Adipocyte (in vitro differentiated cells): ENCODE results near the gene DBH.
A peak's percentile ranks its signal among the peaks of the same experiment; 100 is the strongest.

Experiments
- DNase-seq: peaks from one replicate; pipeline ENCODE4 v3.0.0-alpha.2; 2015; ENCODE audit warnings: low read depth
- H3K27me3 ChIP-seq: replicated peaks from 2 replicates; pipeline ENCODE4 v1.7.0; 2013; ENCODE audit warnings: mild to moderate bottlenecking, low read length, moderate library complexity; ENCODE audit not compliant: control insufficient read depth, insufficient read depth
- H3K36me3 ChIP-seq: 2 replicates; pipeline ENCODE4 v1.7.0; 2013; ENCODE audit warnings: low read length, mild to moderate bottlenecking, moderate library complexity; ENCODE audit not compliant: control insufficient read depth, insufficient read depth, severe bottlenecking
- H3K4me1 ChIP-seq: 2 replicates; pipeline ENCODE4 v1.7.0; 2013; ENCODE audit warnings: mild to moderate bottlenecking, low read length, moderate library complexity; ENCODE audit not compliant: control insufficient read depth, insufficient read depth
- H3K4me3 ChIP-seq: 2 replicates; pipeline ENCODE4 v1.7.0; 2013; ENCODE audit warnings: mild to moderate bottlenecking, low read length, moderate library complexity
- H3K9ac ChIP-seq: 2 replicates; pipeline ENCODE4 v1.7.0; 2013; ENCODE audit warnings: mild to moderate bottlenecking, low read length, moderate library complexity
- H3K9me3 ChIP-seq: 2 replicates; pipeline ENCODE4 v1.7.0; 2013; ENCODE audit warnings: mild to moderate bottlenecking, low read length, moderate library complexity; ENCODE audit not compliant: control insufficient read depth

DBH gene

GRCh38 chr9:133595910-133596309, 40.3 kb upstream of the DBH start:
- peaks cover 34% of the 10 kb centered on the region for H3K27me3 ChIP-seq
- DNase-seq, result no peak
- H3K4me3 ChIP-seq, result no peak overlapping the region
- H3K4me1 ChIP-seq, result no peaks in the 10 kb centered on the region
- H3K36me3 ChIP-seq, result no peaks in the 10 kb centered on the region
- peaks cover 37% of the 10 kb centered on the region for H3K9me3 ChIP-seq
- no peak overlapping the region for H3K9ac ChIP-seq

- DNase-seq, result peak; percentile 5
- Histone ChIP-seq H3K9me3 (peaks cover 37% of the 10 kb centered on the region), H3K9ac (no peak overlapping the region), H3K4me3 (peak overlapping the region; percentile 37), H3K27me3 (peaks cover 34% of the 10 kb centered on the region), H3K36me3 (no peaks in the 10 kb centered on the region), H3K4me1 (no peaks in the 10 kb centered on the region)
Measured at GRCh38 chr9:133597316-133597957, 38.7 kb upstream of the DBH start.

GRCh38 chr9:133598978-133599377, 37.2 kb upstream of the DBH start:
- H3K9ac ChIP-seq, result no peak overlapping the region
- H3K4me3 ChIP-seq, result no peak overlapping the region
- peaks cover 44% of the 10 kb centered on the region for H3K27me3 ChIP-seq
- H3K36me3 ChIP-seq, result no peaks in the 10 kb centered on the region
- DNase-seq, result no peak
- H3K9me3 ChIP-seq, result peaks cover 37% of the 10 kb centered on the region
- no peaks in the 10 kb centered on the region for H3K4me1 ChIP-seq

- peaks cover 37% of the 10 kb centered on the region for H3K9me3 ChIP-seq
- H3K4me3 ChIP-seq, result no peak overlapping the region
- H3K4me1 ChIP-seq, result no peaks in the 10 kb centered on the region
- no peak overlapping the region for H3K9ac ChIP-seq
- DNase-seq, result no peak
- peaks cover 44% of the 10 kb centered on the region for H3K27me3 ChIP-seq
- no peaks in the 10 kb centered on the region for H3K36me3 ChIP-seq
Measured at GRCh38 chr9:133599470-133600173, 36.5 kb upstream of the DBH start.

GRCh38 chr9:133600739-133601138, 35.4 kb upstream of the DBH start:
- peaks cover 33% of the 10 kb centered on the region for H3K9me3 ChIP-seq
- no peaks in the 10 kb centered on the region for H3K4me1 ChIP-seq
- H3K36me3 ChIP-seq, result no peaks in the 10 kb centered on the region
- no peak overlapping the region for H3K4me3 ChIP-seq
- DNase-seq, result no peak
- no peak overlapping the region for H3K9ac ChIP-seq
- peaks cover 43% of the 10 kb centered on the region for H3K27me3 ChIP-seq

- Histone ChIP-seq H3K9me3 (peaks cover 27% of the 10 kb centered on the region), H3K4me1 (no peaks in the 10 kb centered on the region), H3K4me3 (no peak overlapping the region), H3K27me3 (peaks cover 53% of the 10 kb centered on the region), H3K9ac (no peak overlapping the region), H3K36me3 (no peaks in the 10 kb centered on the region)
- DNase-seq, result no peak
Measured at GRCh38 chr9:133601746-133602145, 34.4 kb upstream of the DBH start.

- peaks cover 58% of the 10 kb centered on the region for H3K27me3 ChIP-seq
- no peak overlapping the region for H3K9ac ChIP-seq
- no peak for DNase-seq
- no peaks in the 10 kb centered on the region for H3K36me3 ChIP-seq
- H3K4me1 ChIP-seq, result no peaks in the 10 kb centered on the region
- peaks cover 22% of the 10 kb centered on the region for H3K9me3 ChIP-seq
- no peak overlapping the region for H3K4me3 ChIP-seq
Measured at GRCh38 chr9:133602277-133602676, 33.9 kb upstream of the DBH start.

- no peak for DNase-seq
- H3K36me3 ChIP-seq, result no peaks in the 10 kb centered on the region
- peaks cover 68% of the 10 kb centered on the region for H3K27me3 ChIP-seq
- H3K4me1 ChIP-seq, result no peaks in the 10 kb centered on the region
- no peak overlapping the region for H3K4me3 ChIP-seq
- H3K9me3 ChIP-seq, result peaks cover 12% of the 10 kb centered on the region
- H3K9ac ChIP-seq, result no peak overlapping the region
Measured at GRCh38 chr9:133603135-133603927, 32.8 kb upstream of the DBH start.

- no peak for DNase-seq
- Histone ChIP-seq H3K9me3 (peaks cover 3% of the 10 kb centered on the region), H3K4me3 (no peak overlapping the region), H3K36me3 (no peaks in the 10 kb centered on the region), H3K9ac (no peak overlapping the region), H3K4me1 (no peaks in the 10 kb centered on the region), H3K27me3 (peaks cover 70% of the 10 kb centered on the region)
Measured at GRCh38 chr9:133604214-133604613, 31.9 kb upstream of the DBH start.

GRCh38 chr9:133604856-133605255, 31.3 kb upstream of the DBH start:
- no peak for DNase-seq
- peaks cover 72% of the 10 kb centered on the region for H3K27me3 ChIP-seq
- no peak overlapping the region for H3K9ac ChIP-seq
- H3K36me3 ChIP-seq, result no peaks in the 10 kb centered on the region
- H3K4me1 ChIP-seq, result no peaks in the 10 kb centered on the region
- peaks cover 4% of the 10 kb centered on the region for H3K9me3 ChIP-seq
- H3K4me3 ChIP-seq, result no peak overlapping the region

GRCh38 chr9:133605446-133605845, 30.7 kb upstream of the DBH start:
- Histone ChIP-seq H3K9ac (no peak overlapping the region), H3K27me3 (peaks cover 75% of the 10 kb centered on the region)

More at GRCh38 chr9:133605446-133605845, 30.7 kb upstream of the DBH start:
- H3K36me3 ChIP-seq, result no peaks in the 10 kb centered on the region
- peaks cover 6% of the 10 kb centered on the region for H3K9me3 ChIP-seq
- no peak overlapping the region for H3K4me3 ChIP-seq
- H3K4me1 ChIP-seq, result no peaks in the 10 kb centered on the region
- DNase-seq, result no peak
